ENCODE data around the gene FPR1. TPM values are rescaled to one million over a fixed set of nuclear protein-coding genes. Genes with fewer than 3 reads are reported as not detected.

The FPR1 gene
- total RNA-seq, 2 donors from 2014 or later, result 4.4 to 22.7 TPM

GRCh38 chr19:51789061-51789795 is 37.5 kb upstream of the FPR1 start:
- Histone ChIP-seq H3K27me3 (no peaks in the 10 kb centered on the region), H3K9me3 (peaks cover 0 to 4% of the 10 kb centered on the region in 2 donors), H3K4me1 (peaks cover 0 to 8% of the 10 kb centered on the region in 2 donors), H3K36me3 (no peaks in the 10 kb centered on the region), H3K27ac (no peak overlapping the region), H3K4me3 (no peak overlapping the region)
- no peak for TF ChIP-seq CTCF (IDR thresholded peaks at IDR 0.05)
- DNase-seq (ENCODE audit: low spot score), result no peak

- Histone ChIP-seq H3K36me3 (no peaks in the 10 kb centered on the region), H3K27me3 (no peaks in the 10 kb centered on the region), H3K9me3 (peaks cover 0 to 1% of the 10 kb centered on the region in 2 donors), H3K4me1 (peaks cover 0 to 8% of the 10 kb centered on the region in 2 donors), H3K4me3 (no peak overlapping the region), H3K27ac (no peak overlapping the region)
- no peak for DNase-seq (ENCODE audit: low spot score)
- TF ChIP-seq CTCF (IDR thresholded peaks at IDR 0.05), result no peak
Measured at GRCh38 chr19:51788029-51788428, 36.4 kb upstream of the FPR1 start.

- H3K4me1 ChIP-seq, result peaks cover 0 to 8% of the 10 kb centered on the region in 2 donors
- H3K27ac ChIP-seq, result peak overlapping the region; percentile 28 to 43
Measured at GRCh38 chr19:51786646-51787494, 35.2 kb upstream of the FPR1 start.

GRCh38 chr19:51784922-51785690 is 33.4 kb upstream of the FPR1 start:
- DNase-seq (ENCODE audit: low spot score), result peak; percentile 90
- peak overlapping the region; percentile 31 to 41 for H3K27ac ChIP-seq

More at GRCh38 chr19:51786646-51787494, 35.2 kb upstream of the FPR1 start:
- no peaks in the 10 kb centered on the region for H3K36me3 ChIP-seq
- no peaks in the 10 kb centered on the region for H3K9me3 ChIP-seq
- no peaks in the 10 kb centered on the region for H3K27me3 ChIP-seq
- H3K4me3 ChIP-seq, result no peak overlapping the region
- no peak for DNase-seq (ENCODE audit: low spot score)
- TF ChIP-seq CTCF (IDR thresholded peaks at IDR 0.05), result no peak

More at GRCh38 chr19:51784922-51785690, 33.4 kb upstream of the FPR1 start:
- Histone ChIP-seq H3K36me3 (no peaks in the 10 kb centered on the region), H3K4me1 (peaks cover 0 to 8% of the 10 kb centered on the region in 2 donors), H3K9me3 (no peaks in the 10 kb centered on the region), H3K4me3 (no peak overlapping the region), H3K27me3 (no peaks in the 10 kb centered on the region)
- TF ChIP-seq CTCF (IDR thresholded peaks at IDR 0.05), result no peak

All from right atrium auricular region (tissue), 2 donors.